Measurements from ENCODE around the gene LLGL2. TPM values are rescaled to one million over a fixed set of nuclear protein-coding genes. Genes with fewer than 3 reads are reported as not detected.

Gene LLGL2
- total RNA-seq, 2 donors from 2014 or later: 113 to 251 TPM

DNA sequence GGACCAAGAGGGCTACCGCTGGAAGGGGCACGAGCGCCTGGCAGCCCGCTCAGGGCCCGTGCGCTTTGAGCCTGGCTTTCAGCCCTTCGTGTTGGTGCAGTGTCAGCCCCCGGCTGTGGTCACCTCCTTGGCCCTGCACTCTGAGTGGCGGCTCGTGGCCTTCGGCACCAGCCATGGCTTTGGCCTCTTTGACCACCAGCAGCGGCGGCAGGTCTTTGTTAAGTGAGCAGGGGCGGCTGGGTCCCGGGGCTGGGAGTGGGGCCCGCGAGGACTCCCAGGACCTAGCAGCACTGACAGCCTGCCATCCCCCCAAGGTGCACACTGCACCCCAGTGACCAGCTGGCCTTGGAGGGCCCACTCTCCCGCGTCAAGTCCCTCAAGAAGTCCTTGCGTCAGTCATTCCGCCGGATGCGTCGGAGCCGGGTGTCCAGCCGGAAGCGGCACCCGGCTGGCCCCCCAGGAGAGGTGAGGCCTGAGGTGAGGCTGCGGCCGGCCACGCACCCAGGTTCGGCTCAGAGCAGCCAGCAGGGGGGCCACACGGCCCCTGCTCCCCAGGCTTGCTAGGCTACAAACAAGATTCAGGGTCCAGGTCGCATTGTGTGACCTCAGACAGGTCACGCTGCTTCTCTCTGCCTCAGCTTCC lies 44.7 kb downstream of the LLGL2 start:
- H3K36me3 ChIP-seq (replicated peaks in 1 of 2; ENCODE audit: insufficient read depth in 1 of 2, low read depth in 2 of 2): peaks cover 24 to 39% of the 10 kb centered on the region in 2 donors

DNA sequence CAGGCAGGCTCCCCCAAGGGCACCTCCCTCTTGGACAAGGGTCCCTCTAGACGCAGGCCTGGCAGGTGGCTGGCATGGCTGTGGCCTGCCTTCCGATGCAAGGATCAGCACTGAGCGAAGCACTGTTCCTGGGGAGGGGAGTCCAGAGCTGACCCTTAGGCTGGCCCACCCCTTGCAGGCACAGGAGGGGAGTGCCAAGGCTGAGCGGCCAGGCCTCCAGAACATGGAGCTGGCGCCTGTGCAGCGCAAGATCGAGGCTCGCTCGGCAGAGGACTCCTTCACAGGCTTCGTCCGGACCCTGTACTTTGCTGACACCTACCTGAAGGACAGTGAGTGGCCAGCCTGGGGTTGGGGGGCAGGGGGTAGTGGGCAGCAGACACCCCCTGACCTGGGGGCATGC lies 45.3 kb downstream of the LLGL2 start:
- TF ChIP-seq, protein P1, sequence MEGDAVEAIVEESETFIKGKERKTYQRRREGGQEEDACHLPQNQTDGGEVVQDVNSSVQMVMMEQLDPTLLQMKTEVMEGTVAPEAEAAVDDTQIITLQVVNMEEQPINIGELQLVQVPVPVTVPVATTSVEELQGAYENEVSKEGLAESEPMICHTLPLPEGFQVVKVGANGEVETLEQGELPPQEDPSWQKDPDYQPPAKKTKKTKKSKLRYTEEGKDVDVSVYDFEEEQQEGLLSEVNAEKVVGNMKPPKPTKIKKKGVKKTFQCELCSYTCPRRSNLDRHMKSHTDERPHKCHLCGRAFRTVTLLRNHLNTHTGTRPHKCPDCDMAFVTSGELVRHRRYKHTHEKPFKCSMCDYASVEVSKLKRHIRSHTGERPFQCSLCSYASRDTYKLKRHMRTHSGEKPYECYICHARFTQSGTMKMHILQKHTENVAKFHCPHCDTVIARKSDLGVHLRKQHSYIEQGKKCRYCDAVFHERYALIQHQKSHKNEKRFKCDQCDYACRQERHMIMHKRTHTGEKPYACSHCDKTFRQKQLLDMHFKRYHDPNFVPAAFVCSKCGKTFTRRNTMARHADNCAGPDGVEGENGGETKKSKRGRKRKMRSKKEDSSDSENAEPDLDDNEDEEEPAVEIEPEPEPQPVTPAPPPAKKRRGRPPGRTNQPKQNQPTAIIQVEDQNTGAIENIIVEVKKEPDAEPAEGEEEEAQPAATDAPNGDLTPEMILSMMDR (IDR thresholded peaks at IDR 0.05): no peak
- no peak for TF ChIP-seq POLR2A (IDR thresholded peaks at IDR 0.05)
- H3K36me3 ChIP-seq (replicated peaks in 1 of 2; ENCODE audit: insufficient read depth in 1 of 2, low read depth in 2 of 2): peaks cover 20 to 33% of the 10 kb centered on the region in 2 donors
- DNase-seq: no peak
- ATAC-seq: no peak
- H3K9me3 ChIP-seq: no peaks in the 10 kb centered on the region
- H3K4me1 ChIP-seq: no peaks in the 10 kb centered on the region
- WGBS, 2 donors: 90 to 91% methylated on average over 4 to 10 of the region's 11 CpGs
- H3K4me3 ChIP-seq: no peak overlapping the region
- intact Hi-C loops (cut with DNase I): no loop called here
- peak overlapping the region in 1 of 4 donors; percentile 29 for H3K27ac ChIP-seq
- no peaks in the 10 kb centered on the region for H3K27me3 ChIP-seq

More for the DNA sequence above, 44.7 kb downstream of the LLGL2 start:
- intact Hi-C loops (cut with DNase I): no loop called here
- H3K27ac ChIP-seq: no peak overlapping the region
- H3K4me3 ChIP-seq: no peak overlapping the region
- WGBS, 2 donors: 92 to 100% methylated on average over 1 to 25 of the region's 35 CpGs
- no peaks in the 10 kb centered on the region for H3K27me3 ChIP-seq
- TF ChIP-seq, protein P1 (IDR thresholded peaks at IDR 0.05): no peak
- no peak for TF ChIP-seq POLR2A (IDR thresholded peaks at IDR 0.05)
- ATAC-seq (no peak), DNase-seq (no peak)
- no peaks in the 10 kb centered on the region for H3K4me1 ChIP-seq
- H3K9me3 ChIP-seq: no peaks in the 10 kb centered on the region

DNA sequence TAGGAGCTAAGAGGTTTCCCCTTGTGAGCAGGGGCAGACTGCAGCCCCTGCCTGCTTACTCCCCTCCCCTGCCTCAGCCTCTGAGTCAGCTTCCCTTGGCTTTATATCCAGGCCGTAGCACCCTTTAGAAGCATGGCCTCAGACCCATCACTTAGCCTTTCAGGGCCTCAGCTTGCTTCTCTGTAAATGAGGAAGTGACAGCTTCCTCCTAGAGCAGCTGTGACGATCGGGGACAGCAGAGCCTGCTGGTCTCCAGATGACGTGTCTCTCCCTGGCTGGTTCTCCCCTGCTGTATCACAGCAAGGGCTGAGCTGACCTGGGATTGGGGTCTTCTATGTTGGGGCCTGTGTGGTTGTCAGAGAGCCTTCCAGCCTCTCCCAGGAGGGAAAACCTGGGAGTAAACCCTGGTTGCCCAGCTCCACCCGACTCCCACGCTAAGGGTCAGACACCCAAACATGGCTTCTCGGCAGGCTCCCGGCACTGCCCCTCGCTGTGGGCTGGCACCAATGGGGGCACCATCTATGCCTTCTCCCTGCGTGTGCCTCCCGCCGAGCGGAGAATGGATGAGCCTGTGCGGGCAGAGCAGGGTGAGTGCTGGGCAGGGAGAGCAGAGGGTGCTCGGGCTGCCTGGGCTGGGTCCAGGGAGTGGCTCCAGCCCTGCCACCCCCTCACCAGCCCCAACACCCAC lies 45.8 kb downstream of the LLGL2 start:
- 86 to 96% methylated on average over 4 to 14 of the region's 15 CpGs for WGBS, 2 donors
- ATAC-seq (no peak), DNase-seq (peak in 1 of 4 donors; percentile 74)
- Histone ChIP-seq H3K36me3 (replicated peaks in 1 of 2; ENCODE audit: insufficient read depth in 1 of 2, low read depth in 2 of 2) (peaks cover 20 to 29% of the 10 kb centered on the region in 2 donors), H3K4me1 (no peaks in the 10 kb centered on the region), H3K27me3 (no peaks in the 10 kb centered on the region), H3K4me3 (no peak overlapping the region), H3K27ac (peak overlapping the region in 1 of 4 donors; percentile 29), H3K9me3 (no peaks in the 10 kb centered on the region)
- TF ChIP-seq, protein P1 (IDR thresholded peaks at IDR 0.05): no peak
- peak in 1 of 3 donors; percentile 10 for TF ChIP-seq POLR2A (IDR thresholded peaks at IDR 0.05)
- intact Hi-C loops (cut with DNase I): no loop called here

DNA sequence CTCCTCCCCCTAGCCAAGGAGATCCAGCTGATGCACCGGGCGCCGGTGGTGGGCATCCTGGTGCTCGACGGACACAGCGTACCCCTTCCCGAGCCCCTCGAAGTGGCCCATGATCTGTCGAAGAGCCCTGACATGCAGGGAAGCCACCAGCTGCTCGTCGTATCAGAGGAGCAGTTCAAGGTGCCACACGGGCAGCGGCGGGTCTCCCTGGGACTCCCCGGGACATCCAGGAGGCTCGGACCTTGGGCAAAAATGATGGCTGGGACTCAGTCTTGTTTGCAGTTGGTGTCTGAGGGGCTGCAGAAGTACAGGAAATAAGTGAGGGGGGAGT lies 46.4 kb downstream of the LLGL2 start:
- H3K27me3 ChIP-seq: no peaks in the 10 kb centered on the region
- no peaks in the 10 kb centered on the region for H3K9me3 ChIP-seq
- WGBS, 2 donors: 88 to 96% methylated on average over 8 to 16 of the region's 16 CpGs
- H3K4me1 ChIP-seq: no peaks in the 10 kb centered on the region
- intact Hi-C loops (cut with DNase I): no loop called here
- peaks cover 20 to 26% of the 10 kb centered on the region in 2 donors for H3K36me3 ChIP-seq (replicated peaks in 1 of 2; ENCODE audit: insufficient read depth in 1 of 2, low read depth in 2 of 2)
- no peak for TF ChIP-seq POLR2A (IDR thresholded peaks at IDR 0.05)
- TF ChIP-seq, protein P1 (IDR thresholded peaks at IDR 0.05): no peak
- no peak overlapping the region for H3K4me3 ChIP-seq
- ATAC-seq (no peak), DNase-seq (no peak)
- H3K27ac ChIP-seq: no peak overlapping the region
